GM20431 (cell line): ENCODE measurements around the gene ATP13A1.
"Not testable (repeated sequence)": the region's sequence is repeated elsewhere in the genome, so short reads cannot be mapped to it uniquely, and the experiment has no call there.

Experiments used
- in situ Hi-C: fragments of 300-500 bp; cut with MseI, MboI; formaldehyde crosslinking; loops from one replicate; pipeline ENCODE4 v1.15.0; 2020; ENCODE audit warnings: low sequenced_read_pairs; ENCODE audit not compliant: unreplicated experiment

ATP13A1 gene

DNA sequence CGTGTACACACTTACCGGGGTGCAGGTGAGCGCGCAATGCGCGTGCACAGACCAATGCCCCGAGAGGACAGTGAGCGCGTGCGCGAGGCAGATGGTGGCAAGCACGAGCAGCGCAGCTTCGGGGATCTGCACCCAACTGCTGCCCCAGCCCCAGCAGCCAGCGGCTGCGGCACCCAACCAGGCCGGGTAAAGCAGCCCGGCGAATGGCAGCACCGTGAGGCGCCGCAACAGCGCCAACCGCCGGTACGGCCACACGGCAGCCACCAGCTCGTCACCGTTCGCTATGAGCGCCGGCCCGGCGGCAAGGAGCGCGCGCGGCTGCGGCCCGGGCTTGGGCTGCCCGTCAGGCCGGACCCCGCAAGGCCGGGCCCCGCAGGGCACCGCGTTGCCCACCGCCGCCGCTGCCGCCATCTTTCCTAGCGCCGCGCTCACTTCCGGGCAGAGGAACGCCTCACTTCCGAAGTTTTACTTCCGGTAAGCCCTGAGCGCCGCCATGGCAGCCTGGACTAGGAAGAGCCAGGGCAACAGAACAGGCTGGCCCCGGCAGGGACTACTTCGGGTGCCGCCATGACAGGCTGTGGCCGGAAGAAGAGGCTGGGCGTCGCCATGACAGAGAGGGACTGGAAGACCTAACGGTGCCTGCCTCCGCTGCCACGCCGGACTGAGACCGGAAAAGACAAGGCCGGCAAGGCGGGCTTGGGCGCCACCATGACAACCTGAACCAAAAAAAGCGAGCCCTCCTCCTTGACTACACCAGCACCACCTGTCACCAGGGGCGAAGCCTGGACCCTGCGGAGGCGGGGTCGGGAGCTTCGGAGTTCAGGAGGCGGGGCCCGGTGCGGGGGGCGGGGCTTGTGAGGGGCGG, at the start of gene ATP13A1:
Gene ATP13A1, minus strand, starts transcription at position 421 of the 865 bp plus-strand sequence. Its CDS starts 10 bp downstream, at position 411.
- in situ Hi-C loops, result no loop called here

DNA sequence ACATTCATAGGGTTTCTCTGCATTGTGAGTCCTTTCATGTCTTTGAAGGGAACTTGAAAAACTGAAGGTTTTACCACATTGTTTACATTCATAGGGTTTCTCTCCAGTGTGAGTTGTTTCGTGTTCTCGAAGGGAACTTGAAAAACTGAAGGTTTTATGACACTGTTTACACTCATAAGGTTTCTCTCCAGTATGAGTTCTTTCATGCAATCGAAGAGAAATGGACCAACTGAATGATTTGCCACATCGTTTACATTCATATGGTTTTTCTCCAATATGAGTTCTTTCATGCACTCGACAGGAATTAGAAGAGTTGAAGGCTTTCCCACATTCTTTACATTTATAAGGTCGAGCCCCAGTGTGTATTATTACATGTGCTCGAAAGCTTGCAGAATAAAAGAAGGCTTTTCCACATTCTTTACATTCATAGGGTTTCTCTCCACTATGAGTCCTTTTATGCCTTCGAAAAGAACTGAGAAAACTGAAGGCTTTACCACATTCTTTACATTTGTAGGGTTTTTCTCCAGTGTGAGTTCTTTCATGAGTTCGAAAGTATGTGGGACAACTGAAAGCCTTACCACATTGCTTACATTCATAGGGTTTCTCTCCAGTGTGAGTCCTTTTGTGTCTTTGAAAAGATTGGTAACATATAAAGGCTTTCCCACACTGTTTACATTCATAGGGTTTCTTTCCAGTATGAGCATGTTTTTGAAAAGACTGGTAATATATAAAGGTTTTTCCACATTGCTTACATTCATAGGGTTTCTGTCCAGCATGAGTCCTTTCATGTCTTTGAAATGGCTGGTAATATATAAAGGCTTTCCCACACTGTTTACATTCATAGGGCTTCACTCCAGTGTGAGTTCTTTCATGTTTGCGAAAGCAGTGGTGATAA, 48.7 kb upstream of the ATP13A1 start:
- in situ Hi-C loops, result no loop called here

DNA sequence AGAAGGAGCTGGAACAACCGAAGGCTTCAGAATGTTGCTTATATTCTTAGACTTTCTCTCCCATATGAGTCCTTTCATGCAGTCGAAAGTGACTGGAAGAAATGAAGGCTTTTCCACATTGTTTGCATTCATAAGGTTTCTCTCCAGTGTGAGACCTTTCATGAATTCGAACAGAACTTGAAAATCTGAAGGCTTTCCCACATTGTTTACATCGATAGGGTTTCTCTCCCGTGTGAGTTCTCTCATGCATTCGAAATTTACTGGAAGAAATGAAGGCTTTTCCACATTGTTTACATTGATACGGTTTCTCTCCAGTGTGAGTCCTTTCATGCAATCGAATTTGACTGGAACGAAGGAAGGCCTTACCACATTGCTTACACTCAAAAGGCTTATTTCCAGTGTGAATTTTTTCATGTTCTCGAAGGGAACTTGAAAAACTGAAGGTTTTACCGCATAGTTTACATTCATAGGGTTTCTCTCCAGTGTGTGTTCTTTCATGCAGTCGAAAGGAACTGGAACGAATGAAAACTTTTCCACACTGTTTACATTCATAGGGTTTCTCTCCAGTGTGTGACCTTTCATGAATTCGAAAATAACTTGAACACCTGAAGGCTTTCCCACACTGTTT, 47.9 kb upstream of the ATP13A1 start:
- in situ Hi-C loops, result no loop called here

DNA sequence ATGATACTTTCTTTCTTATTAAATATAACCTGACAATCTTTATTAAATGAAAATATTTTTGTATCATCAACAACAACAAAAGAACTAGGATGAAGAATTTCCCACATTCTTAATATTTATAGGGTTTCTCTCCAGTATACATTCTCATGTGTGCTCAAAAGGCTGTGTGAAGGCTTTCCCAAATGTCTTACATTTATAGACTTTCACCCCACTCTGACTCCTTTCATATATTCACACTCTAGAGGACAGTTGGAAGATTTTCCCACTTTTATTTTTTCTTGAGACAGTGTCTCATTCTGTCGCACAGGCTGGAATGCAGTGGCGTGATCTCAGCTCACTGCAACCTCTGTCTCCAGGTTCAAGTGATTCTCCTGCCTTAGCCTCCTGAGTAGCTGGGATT, 47.0 kb upstream of the ATP13A1 start:
- in situ Hi-C loops, result no loop called here

DNA sequence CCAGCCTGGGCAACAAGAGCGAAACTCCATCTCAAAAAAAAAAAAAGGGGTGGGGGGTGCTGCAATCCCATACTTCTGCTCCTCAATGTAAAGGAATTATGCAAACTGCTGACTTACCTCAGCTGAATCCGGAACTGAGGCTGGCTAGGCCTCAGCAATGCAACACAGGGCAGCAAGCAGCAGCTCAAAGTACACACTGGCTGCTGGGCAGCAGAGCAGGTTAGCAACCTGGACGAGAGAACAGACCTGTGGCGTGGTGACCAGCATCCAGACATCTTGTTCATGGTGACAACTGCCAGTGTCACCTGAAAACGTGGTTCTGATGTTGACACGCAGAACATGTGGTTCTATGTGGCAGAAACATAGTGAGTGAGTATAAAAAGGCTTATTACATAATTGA, 41.4 kb upstream of the ATP13A1 start:
- in situ Hi-C loops, result no loop called here

DNA sequence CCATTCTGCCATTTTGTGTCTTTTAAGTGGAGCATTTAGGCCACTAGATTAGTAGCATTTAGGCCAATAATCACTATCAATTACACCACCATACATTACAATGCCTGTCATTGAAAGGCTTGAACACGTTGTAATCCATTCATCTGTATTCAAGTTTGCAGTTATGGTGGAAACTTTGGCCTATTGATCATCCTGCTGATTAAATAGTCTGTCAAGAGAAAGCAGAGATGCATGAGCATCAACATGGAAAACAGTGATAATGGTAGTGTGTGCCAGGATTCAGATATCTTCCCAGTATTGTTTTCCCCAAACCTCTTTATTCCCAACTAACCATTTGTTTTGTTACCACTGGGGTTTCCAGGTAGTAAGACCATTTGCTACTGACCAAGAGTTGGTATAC, 37.0 kb upstream of the ATP13A1 start:
- in situ Hi-C loops, result not testable (repeated sequence)

DNA sequence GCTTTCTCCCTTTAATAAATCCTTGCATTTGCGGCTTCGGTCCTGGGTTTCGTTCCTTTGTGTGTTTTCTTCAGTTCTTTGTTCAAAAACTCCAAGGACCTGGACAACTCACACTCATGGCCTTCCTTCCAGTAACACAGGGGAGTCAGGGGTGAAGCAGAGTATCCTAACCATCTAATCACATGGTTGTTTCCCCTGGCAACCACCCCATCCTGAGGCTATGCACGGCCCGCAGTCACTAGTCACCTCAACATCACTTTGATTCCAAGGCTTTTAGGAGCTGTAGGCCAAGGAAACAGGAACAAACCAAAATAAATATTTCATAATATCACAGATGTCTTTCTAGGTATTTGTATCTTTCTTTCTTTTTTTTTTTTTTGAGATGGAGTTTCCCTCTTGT, 34.1 kb upstream of the ATP13A1 start:
- in situ Hi-C loops, result no loop called here

DNA sequence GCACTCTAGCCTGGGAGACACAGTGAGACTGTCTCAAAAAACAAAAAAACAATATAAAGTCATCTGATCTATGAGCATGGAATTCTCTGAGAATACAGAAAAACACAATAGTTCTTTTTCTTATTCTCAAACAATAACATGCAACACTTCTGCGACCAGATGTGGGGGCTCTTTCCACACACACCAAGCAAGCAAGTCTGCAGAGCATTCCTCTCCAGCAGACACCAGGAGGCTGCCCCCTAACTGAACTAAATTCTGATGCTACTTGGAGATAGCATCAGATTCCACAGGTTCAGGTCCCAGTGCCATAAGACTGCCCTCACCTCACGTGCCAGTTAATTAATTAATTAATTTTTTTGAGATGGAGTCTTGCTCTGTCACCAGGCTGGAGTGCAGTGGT, 32.9 kb upstream of the ATP13A1 start:
- in situ Hi-C loops, result no loop called here

DNA sequence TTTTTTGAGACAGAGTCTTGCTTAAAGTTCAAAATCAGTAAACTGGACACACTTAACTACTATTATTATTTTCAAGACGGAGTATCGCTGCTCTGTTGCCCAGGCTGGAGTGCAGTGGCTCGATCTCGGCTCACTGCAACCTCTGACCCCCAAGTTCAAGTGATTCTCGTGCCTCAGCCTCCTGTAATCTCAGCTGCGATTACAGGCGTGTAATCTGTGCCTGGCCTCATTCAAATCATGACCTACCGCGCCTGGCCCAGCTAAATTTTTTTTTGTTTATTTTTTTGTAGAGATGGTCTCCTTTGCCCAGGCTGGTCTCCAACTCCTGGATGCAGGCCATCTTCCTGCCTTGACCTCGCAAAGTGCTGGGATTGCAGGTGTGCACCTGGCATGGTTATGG, 28.2 kb upstream of the ATP13A1 start:
- in situ Hi-C loops, result no loop called here

DNA sequence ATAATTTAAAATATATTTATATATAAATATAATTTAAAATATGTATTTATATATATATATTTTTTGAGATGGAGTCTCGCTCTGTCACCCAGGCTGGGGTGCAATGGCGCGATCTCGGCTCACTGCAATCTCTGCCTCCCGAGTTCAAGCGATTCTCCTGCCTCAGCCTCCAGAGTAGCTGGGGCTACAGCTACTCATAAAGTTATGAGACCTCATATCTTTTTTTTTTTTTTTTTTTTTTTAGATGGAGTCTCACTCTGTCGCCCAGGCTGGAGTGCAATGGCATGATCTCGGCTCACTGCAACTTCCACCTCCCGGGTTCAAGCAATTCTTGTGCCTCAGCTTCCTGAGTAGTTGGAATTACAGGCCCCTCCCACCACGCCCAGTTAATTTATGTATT, 25.5 kb upstream of the ATP13A1 start:
- in situ Hi-C loops, result not testable (repeated sequence)

DNA sequence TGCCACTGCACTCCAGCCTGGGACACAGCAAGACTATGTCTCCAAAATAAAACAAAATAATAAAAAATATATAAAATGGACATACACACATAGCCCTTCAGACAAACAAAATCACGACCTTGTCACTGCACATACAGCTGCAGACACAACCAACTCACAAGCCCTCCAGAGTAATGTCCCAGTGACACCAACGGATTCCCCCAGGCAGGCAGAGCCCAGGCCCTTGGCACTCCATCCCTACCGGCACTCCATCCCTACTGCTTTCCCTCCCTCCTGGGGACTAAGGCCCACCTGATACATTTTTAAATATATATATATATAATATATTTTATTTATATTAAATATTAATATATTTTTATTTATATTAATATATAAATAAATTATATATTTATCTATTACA, 23.6 kb upstream of the ATP13A1 start:
- in situ Hi-C loops, result no loop called here

DNA sequence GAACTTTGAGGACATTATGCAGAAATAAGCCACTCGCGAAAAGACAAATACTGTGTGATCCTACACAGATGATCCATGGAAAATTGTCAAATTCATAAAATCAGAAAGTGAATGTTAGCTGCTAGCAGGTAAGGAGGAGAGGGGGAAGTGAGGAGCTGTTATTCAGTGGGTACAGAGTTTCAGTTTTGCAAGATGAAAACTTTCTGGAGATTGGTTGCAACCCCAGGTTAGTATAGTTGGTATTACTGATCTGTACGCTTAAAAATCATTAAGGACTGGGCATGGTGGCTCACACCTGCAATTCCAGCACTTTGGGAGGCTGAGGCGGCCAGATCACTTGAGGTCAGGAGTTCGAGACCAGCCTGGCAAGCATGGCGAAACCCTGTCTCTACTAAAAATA, 23.1 kb upstream of the ATP13A1 start:
- in situ Hi-C loops, result no loop called here

DNA sequence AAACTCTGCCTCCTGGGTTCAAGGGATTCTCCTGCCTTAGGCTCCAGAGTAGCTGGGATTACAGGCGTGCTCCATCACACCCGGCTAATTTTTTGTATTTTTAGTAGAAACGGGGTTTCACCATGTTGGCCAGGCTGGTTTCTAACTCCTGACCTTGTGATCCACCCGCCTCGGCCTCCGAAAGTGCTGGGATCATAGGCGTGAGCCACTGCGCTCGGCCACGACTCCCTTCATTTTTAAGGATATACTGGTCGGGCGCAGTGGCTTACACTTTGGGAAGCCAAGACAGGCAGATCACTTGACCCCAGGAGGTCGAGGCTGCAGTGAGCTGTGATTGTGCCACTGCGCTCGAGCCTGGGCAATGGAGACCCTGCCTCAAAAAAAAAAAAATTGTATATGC, 22.6 kb upstream of the ATP13A1 start:
- in situ Hi-C loops, result not testable (repeated sequence)

DNA sequence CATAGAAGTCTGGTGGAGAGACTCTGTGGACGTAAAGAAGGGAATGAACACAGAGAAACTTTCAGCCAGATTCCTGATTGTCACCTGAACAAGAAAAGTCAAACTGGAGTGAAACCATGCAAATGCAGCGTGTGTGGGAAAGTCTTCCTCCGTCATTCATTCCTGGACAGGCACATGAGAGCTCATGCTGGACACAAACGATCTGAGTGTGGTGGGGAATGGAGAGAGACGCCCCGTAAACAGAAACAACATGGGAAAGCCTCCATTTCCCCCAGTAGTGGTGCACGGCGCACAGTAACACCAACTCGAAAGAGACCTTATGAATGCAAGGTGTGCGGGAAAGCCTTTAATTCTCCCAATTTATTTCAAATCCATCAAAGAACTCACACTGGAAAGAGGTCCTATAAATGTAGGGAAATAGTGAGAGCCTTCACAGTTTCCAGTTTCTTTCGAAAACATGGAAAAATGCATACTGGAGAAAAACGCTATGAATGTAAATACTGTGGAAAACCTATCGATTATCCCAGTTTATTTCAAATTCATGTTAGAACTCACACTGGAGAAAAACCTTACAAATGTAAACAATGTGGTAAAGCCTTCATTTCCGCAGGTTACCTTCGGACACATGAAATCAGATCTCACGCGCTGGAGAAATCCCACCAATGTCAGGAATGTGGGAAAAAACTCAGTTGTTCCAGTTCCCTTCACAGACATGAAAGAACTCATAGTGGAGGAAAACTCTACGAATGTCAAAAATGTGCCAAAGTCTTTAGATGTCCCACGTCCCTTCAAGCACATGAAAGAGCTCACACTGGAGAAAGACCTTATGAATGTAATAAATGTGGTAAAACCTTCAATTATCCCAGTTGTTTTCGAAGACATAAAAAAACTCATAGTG, 15.9 kb upstream of the ATP13A1 start:
- in situ Hi-C loops, result no loop called here

DNA sequence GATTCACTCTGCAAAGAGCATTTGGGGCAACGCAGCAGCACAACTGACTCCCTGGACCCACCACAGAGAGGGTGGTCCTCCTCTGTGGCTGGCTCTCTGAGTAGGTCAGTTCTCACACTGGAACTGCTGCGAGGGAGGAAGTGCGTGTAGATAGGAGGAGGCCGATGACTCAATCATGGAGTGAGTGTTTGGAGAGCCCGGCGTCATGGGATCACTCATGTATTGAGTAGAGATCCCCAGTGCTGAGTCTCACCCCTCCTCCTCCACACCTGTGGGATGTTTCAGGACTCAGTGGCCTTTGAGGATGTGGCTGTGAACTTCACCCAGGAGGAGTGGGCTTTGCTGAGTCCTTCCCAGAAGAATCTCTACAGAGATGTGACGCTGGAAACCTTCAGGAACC, 14.1 kb upstream of the ATP13A1 start:
- in situ Hi-C loops, result no loop called here

DNA sequence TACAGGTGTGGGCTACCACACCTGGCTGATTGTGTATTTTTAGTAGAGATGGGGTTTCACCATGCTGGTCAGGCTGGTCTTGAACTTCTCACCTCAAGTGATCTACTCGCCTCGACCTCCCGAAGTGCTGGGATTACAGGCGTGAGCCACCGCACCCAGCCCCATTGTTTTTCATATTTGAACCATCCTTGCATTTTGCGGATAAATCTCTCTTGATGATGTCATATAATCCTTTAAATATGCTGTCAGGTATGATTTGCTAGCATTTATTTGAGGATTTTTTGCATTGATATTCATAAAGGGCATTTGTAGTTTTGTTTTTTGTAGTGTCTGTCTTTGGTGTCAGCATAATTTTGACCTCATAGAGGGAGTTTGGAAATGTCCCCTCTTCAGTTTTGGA, 10.8 kb upstream of the ATP13A1 start:
- in situ Hi-C loops, result no loop called here

DNA sequence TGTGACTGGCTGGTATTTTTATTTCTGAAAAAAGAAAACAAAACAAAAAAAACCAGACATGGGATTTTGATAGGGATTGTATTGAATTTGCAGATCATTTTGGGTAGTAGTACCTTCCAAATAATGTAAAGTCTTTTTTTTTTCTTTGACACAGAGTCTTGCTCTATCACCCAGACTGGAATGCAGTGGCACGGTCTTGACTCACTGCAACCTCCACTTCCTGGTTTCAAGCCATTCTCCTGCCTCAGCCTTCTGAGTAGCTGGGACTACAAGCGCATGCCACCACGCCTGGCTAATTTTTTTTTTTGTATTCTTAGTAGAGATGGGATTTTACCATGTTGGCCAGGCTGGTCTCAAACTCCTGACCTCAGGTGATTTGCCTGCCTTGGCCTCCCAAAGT, 9.3 kb upstream of the ATP13A1 start:
- in situ Hi-C loops, result no loop called here

DNA sequence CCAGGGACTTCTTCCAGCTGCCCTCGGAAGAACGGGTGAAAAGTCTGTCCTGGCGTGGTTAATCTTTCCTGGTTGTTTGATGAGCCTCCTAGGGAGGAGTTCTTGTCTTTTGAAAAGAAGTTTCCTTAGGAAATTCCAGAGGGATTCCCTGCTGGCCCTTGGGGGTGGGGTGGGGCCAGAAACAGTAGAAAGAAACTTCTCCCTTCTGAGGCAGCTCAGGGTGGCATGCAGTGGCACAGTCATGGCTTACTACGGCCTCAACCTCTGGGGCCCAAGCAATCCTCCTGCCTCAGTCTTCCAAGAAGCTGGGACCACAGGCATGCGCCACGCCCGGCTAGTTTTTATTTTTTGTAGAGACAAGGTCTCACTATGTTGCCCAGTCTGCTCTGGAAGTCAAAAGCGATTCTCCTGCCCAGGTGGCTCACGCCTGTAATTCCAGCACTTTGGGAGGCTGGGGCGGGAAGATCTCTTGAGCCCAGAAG, 6.6 kb upstream of the ATP13A1 start:
- in situ Hi-C loops, result no loop called here

DNA sequence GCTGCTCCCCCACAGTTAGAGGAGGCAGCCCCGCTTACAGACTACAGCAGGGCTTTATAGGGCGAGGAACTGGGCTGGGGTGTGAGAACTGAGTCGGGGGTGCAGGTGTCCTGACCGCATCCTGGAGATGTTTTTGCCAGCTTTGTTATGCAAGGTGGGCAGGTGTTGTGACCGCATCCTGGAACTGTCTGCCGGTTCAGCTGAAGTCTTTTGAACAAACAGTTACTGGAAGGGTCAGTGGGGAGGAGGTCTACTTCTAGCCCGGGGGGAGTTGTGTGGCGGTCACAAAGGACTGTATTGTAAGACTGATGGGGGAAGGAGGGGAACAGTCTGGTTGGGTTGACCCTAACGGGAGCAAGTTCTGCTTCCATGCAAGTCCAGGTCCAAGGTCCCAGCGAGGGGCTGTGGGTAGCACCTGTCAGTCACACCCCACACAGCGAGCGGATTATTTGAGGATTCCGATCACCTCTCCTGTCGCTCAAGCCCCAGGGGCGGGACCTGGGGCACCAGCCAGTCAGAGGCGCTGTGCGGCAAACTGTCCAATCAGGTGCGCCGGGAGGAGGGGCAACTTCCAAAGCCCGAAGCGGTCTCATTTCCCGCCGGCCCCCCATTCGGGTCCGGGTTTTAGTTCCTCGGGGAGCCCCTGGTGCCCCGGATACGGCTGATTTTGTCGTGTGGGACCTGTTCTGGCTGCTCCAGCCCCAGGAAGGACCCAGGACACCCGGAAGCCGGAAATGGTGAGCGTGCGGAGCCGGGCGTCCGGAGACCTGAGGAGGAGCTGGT, 4.9 kb upstream of the ATP13A1 start, which contains the start of gene ZNF101:
Gene ZNF101, plus strand, starts transcription at position 610 of the 783 bp plus-strand sequence. Its CDS starts 125 bp downstream, at position 735.
- in situ Hi-C loops, result no loop called here
